GM12865 (cell line): ENCODE data around the gene FAM210A.

Experiments
- DNase-seq: peaks from one replicate; pipeline ENCODE4 v3.0.0; 2010; ENCODE audit warnings: low read depth
- H3K4me3 ChIP-seq: 2 replicates; pipeline ENCODE4 v1.5.1; 2011; ENCODE audit warnings: mild to moderate bottlenecking, low read depth, low read length, control low read depth
- CTCF ChIP-seq: IDR thresholded peaks from 2 replicates; pipeline ENCODE4 v1.5.1; 2011; ENCODE audit warnings: low read length, control low read depth, low read depth, inconsistent platforms; ENCODE audit not compliant: insufficient read depth; ENCODE audit errors: missing control alignments

FAM210A gene

DNA sequence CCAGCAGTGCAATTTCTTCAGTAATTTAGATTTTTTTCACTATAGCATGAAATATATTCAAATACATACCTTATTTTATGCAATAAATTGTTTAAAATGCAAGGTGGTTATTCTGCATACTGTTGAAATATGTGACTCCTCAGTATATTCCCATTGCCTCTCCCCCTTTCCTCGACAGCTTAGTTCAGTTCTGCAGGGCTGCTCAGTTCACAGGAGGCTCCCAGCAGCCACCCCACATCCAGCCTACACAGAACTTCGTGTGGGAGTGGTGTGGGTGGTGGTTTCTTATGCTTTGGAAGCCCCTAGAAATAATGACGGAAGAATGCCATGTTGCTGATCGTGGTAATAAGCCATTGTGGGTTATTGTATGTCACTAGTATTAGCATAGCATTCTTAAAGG lies 79.7 kb downstream of the FAM210A start:
- no peak overlapping the region for H3K4me3 ChIP-seq
- TF ChIP-seq CTCF, result no peak
- no peak for DNase-seq

DNA sequence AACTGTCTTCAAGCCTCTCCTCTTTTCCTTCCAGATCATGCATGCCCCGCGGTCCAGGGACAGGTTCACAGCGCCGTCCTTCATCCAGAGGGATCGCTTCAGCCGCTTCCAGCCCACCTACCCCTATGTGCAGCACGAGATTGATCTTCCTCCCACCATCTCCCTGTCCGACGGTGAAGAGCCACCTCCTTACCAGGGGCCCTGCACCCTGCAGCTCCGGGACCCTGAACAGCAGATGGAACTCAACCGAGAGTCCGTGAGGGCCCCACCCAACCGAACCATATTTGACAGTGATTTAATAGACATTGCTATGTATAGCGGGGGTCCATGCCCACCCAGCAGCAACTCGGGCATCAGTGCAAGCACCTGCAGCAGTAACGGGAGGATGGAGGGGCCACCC lies 81.3 kb downstream of the FAM210A start:
- no peak for DNase-seq
- TF ChIP-seq CTCF, result no peak
- H3K4me3 ChIP-seq, result no peak overlapping the region

- H3K4me3 ChIP-seq, result no peak overlapping the region
- DNase-seq, result no peak
- no peak for TF ChIP-seq CTCF
These were observed 83.1 kb downstream of the FAM210A start for GRCh38 chr18:13643261-13643751.

GRCh38 chr18:13642440-13642827 lies 83.9 kb downstream of the FAM210A start:
- no peak for DNase-seq
- no peak overlapping the region for H3K4me3 ChIP-seq
- no peak for TF ChIP-seq CTCF

DNA sequence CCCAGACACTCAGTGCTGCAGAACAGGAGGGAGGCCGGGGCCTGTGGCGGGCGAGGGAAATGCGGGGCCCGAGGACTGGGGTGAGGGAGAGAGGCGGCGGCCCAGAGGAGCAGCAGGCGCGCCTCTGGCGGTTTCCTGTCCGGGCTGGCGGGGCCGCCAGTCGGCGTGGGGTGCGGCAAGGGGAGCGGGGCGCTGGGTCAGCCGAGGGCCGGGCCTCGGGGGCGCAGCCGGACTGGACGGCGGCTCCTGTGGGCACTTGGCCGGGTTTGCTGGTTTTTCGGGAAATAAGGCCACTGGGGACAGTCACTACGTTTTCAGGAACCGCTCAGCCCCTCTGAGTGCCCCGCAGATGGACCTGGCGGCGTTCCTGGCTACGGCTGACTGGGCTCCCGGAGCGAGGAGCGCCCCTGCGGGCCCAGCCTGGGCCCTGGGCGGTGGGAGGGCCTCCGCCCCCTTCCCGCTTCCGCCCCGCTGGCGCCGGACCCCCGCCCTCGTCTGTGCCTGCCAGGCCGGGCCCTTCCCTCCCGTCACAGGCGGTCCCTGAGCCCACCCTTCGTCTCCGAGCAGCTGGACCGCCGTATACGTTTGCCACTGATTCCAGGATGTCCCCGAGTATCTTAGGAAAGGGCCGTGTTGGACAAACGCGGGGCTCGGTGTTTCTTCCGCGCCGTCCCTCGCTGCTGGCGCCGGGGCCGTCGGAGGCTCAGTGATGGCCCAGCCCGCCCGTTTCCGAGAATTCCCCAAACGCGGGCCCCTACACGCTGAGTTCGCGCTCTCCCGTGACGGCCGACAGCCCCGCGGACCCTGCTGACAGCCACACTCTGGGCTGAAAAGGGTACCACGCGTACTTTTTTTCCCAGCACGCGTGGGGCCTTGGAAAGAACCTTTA lies 84.6 kb downstream of the FAM210A start:
- no peak overlapping the region for H3K4me3 ChIP-seq
- TF ChIP-seq CTCF, result no peak
- no peak for DNase-seq

DNA sequence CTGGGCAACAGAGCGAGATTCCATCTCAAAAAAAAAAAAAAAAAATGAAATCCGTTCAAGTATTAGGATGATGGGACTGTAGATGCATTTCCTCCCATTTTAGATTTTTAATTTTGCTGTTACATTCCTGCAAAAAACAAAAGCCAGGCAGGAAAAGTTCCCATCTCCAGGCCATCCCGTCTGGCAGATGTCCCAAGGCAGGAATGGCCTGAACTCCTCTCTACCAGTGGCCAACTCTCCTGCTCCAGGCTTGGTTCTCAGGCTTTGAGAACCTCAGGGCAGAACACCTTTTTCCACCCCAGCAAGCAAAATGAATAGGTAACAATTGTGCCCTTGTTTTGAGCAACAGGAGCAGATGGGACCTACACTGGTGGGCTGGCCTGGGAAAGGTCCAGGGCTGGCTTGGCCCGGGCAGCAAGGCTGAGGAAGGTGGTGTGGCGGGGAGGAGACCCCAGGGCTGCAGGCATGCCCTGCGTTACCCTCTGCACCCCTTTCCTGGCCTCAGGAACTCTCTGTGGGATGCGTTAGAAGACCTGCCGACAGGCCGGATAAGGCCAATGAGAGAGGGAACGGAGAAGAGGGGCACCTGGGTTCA lies 86.0 kb downstream of the FAM210A start:
- DNase-seq, result no peak
- no peak overlapping the region for H3K4me3 ChIP-seq
- no peak for TF ChIP-seq CTCF
